NCI-H510A treated with DMSO at 0.1 percent for 48 hours (cell line): ENCODE measurements around the gene SFPQ.
"Not testable (repeated sequence)": the region's sequence is repeated elsewhere in the genome, so short reads cannot be mapped to it uniquely, and the experiment has no call there.

Experiments
- DNase-seq: peaks from one replicate; lab custom pipeline; 2025; lab: John Stamatoyannopoulos, UW

The SFPQ gene

GRCh38 chr1:35187816-35188342, 5.1 kb downstream of the SFPQ start:
- DNase-seq: no peak

- no peak for DNase-seq
Measured at GRCh38 chr1:35186239-35186638, 6.7 kb downstream of the SFPQ start.

GRCh38 chr1:35185200-35185599, 7.7 kb downstream of the SFPQ start:
- no peak for DNase-seq

GRCh38 chr1:35184495-35185199, 8.3 kb downstream of the SFPQ start:
- no peak for DNase-seq

GRCh38 chr1:35181790-35182455, 11.0 kb downstream of the SFPQ start:
- DNase-seq: no peak

GRCh38 chr1:35180776-35181374, 12.1 kb downstream of the SFPQ start:
- DNase-seq: no peak

GRCh38 chr1:35179908-35180307, 13.0 kb downstream of the SFPQ start:
- no peak for DNase-seq

GRCh38 chr1:35178874-35179380, 14.0 kb downstream of the SFPQ start:
- no peak for DNase-seq

- no peak for DNase-seq
Measured at GRCh38 chr1:35178295-35178695, 14.7 kb downstream of the SFPQ start.

- DNase-seq: no peak
Measured at GRCh38 chr1:35177237-35177786, 15.6 kb downstream of the SFPQ start.

- DNase-seq: no peak
Measured at GRCh38 chr1:35175602-35176001, 17.3 kb downstream of the SFPQ start.

- no peak for DNase-seq
Measured at GRCh38 chr1:35175098-35175576, 17.8 kb downstream of the SFPQ start.

GRCh38 chr1:35173909-35174540, 18.9 kb downstream of the SFPQ start:
- DNase-seq: peak; percentile 82

GRCh38 chr1:35173491-35173890, 19.5 kb downstream of the SFPQ start:
- DNase-seq: no peak

GRCh38 chr1:35172022-35172421, 20.9 kb downstream of the SFPQ start:
- DNase-seq: no peak

- DNase-seq: no peak
Measured at GRCh38 chr1:35171579-35171978, 21.4 kb downstream of the SFPQ start.

GRCh38 chr1:35164893-35165292, 28.1 kb downstream of the SFPQ start:
- DNase-seq: no peak

- DNase-seq: no peak
Measured at GRCh38 chr1:35151220-35151619, 41.7 kb downstream of the SFPQ start.

GRCh38 chr1:35145892-35146549, 46.9 kb downstream of the SFPQ start:
- DNase-seq: not testable (repeated sequence)

- no peak for DNase-seq
Measured at GRCh38 chr1:35143737-35144508, 49.0 kb downstream of the SFPQ start.

- DNase-seq: not testable (repeated sequence)
Measured at GRCh38 chr1:35142728-35143127, 50.2 kb downstream of the SFPQ start.
